Right forelimb (tissue), 1 donor: ENCODE data around the gene NOL7.

Experiments
- DNase-seq: peaks from one replicate; pipeline ENCODE4 v3.0.0-alpha.2; 2018

The NOL7 gene

DNA sequence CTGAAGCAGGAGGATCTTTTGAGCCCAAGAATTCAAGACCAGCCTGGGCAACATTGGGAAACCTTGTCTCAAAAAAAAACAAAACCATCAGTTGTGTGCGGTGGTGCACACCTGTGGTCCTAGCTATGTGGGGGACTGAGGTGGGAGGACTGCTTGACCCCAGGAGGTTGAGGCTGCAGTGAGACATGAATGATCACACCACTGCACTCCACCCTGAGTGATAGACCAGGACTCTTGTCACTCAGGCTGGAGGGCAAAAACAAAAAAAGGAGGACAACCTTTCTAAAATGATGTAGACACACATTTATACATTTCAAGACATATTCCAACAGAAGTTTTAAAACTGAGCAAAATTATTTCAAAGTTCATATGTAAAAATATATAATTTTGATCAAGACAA lies 45.1 kb downstream of the NOL7 start:
- DNase-seq = no peak

DNA sequence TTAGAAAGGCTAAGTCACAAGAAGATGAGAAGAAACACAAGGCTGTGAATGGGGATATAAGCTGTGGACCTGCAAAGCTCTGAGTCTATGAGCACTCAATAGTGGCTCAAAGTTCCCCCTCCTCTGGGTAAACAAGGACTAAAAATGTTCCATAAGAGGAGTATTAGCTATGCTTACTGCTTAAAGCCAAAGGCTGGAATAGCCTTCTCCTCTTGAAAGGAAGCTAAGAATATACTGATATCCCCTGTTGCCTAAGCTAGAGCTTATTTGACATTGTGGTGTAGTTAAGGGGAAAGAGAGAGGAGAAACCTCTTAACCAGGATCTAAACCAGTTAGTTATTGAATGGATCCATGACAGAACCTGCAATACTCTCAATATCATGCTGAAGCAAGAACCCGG lies 45.8 kb downstream of the NOL7 start:
- DNase-seq = no peak

GRCh38 chr6:13661647-13662046 lies 46.5 kb downstream of the NOL7 start:
- DNase-seq = no peak

- DNase-seq = no peak
Measured at GRCh38 chr6:13662651-13663334, 47.7 kb downstream of the NOL7 start.

DNA sequence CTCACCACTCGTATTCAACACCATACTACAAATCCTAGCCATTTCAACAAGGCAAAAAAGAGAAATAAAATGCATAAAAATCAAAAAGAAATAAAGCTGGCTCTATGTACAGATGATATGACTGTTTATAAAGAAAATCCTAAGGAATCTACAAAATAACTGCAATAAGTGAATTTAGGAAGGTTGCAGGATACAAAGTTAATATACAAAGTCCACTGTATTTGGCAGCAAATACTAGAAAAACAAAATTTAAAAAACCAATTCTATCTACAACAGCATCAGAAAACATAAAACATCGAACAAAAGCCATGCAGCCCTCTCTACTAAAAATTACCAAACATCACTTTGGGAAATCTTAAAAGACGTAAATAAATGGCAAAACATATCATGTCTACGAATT lies 48.9 kb downstream of the NOL7 start:
- no peak for DNase-seq

DNA sequence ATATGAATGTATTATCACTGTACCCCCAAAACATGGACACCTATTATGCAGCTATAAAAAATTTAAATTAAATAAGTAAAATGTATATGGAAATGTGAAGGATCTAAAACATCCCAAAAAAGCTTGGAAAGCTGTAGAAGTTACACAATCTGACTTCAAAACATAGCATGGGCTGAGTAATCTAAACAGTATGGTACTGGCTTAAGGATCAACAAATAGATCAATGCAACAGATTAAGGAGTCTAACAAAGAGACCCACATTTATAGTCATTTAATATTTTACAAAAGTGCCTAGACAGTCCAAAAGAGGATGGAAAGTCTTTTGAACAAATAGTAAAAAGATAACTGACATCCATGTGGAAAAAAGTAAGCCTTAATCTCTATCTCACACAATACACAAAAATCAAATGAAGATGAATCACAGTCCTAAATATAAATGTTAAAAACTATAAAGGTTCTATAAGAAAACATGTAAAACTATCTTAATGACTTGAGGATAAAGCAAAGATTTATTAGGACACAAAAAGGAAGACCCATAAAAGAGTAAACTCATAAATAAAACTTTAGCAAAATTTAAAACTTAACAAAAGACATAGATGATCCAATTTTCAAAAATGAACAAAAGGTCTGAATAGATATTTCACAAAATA lies 49.7 kb downstream of the NOL7 start:
- DNase-seq = no peak

GRCh38 chr6:13666194-13667105 lies 51.3 kb downstream of the NOL7 start:
- DNase-seq = no peak

GRCh38 chr6:13667655-13668054 lies 52.5 kb downstream of the NOL7 start:
- DNase-seq = no peak

DNA sequence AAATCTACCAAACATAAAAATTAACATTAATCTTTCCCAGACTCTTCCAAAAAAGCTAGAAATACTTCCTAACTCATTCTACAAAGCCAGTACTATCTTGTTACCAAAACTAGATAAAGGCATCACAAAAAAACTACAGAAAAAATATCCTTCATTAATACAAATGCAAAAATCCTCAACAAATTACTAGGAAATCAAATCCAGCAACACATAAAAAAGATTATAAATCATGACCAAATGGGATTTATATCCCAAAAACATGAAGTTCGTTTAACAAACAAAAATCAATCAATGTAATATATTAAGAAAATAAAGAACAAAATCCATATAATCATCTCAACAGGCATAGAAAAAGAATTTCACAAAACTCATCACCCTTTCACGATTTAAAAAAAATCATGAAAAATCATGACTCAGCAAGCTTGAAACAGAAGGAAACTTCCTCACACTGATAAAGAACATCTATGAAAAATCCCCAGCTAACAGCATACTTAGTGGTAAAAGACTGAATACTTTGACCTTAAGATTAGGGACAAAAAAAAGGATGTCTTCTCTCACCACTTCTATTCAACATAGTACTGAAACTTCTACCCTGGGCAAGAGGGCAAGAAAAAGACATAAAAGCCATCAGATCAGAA lies 53.3 kb downstream of the NOL7 start:
- DNase-seq = no peak

- no peak for DNase-seq
Measured at GRCh38 chr6:13669476-13669875, 54.3 kb downstream of the NOL7 start.
